Keratinocyte (primary cell): Measurements from ENCODE around the gene CA5A.

ENCODE experiments used
- EZH2 ChIP-seq: IDR thresholded peaks from one replicate; pipeline ENCODE4 v1.6.1; 2012; ENCODE audit warnings: inconsistent platforms, mild to moderate bottlenecking, low read length, moderate library complexity
- TF ChIP-seq, protein P1 (sequence below), 3 experiments: IDR thresholded peaks in 1 of 3; conservative IDR thresholded peaks in 1 of 3; optimal IDR thresholded peaks in 1 of 3; 2 replicates in 2 of 3; 3 replicates in 1 of 3; pipeline versions ENCODE3 to v1.5.1; 2011; ENCODE audit warnings: low read length in 3 of 3, mild to moderate bottlenecking in 3 of 3, moderate library complexity in 2 of 3, control low read depth in 1 of 3, inconsistent platforms in 1 of 3; ENCODE audit not compliant: insufficient read depth in 2 of 3; ENCODE audit errors: extremely low read depth in 1 of 3

GRCh38 chr16:87966685-87967185, 30.4 kb upstream of the CA5A start:
- TF ChIP-seq, protein P1, sequence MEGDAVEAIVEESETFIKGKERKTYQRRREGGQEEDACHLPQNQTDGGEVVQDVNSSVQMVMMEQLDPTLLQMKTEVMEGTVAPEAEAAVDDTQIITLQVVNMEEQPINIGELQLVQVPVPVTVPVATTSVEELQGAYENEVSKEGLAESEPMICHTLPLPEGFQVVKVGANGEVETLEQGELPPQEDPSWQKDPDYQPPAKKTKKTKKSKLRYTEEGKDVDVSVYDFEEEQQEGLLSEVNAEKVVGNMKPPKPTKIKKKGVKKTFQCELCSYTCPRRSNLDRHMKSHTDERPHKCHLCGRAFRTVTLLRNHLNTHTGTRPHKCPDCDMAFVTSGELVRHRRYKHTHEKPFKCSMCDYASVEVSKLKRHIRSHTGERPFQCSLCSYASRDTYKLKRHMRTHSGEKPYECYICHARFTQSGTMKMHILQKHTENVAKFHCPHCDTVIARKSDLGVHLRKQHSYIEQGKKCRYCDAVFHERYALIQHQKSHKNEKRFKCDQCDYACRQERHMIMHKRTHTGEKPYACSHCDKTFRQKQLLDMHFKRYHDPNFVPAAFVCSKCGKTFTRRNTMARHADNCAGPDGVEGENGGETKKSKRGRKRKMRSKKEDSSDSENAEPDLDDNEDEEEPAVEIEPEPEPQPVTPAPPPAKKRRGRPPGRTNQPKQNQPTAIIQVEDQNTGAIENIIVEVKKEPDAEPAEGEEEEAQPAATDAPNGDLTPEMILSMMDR (optimal IDR thresholded peaks at IDR 0.05 in 1 of 3, IDR thresholded peaks at IDR 0.05 in 1 of 3, conservative IDR thresholded peaks at IDR 0.05 in 1 of 3; ENCODE audit: extremely low read depth in 1 of 3, insufficient read depth in 2 of 3, low read length in 3 of 3): no peak
- TF ChIP-seq EZH2: no peak
